Endothelial cell of umbilical vein (primary cell): ENCODE data around the gene PLB1. TPM values are rescaled to one million over a fixed set of nuclear protein-coding genes. Genes with fewer than 3 reads are reported as not detected.

Source experiments
- BruUV-seq: library from RNA; stranded (reverse); fragments of 400-500 nt; replicated peaks from 2 replicates; lab custom pipeline; 2021; lab: Mats Ljungman, UMichigan
- CTCF ChIA-PET: fragments of 300-600, 350-600 bp; sonication (Branson Sonifier 250); formaldehyde crosslinking; loops from one replicate; lab custom pipeline; 2021; ENCODE audit warnings: antibody characterized with exemption, inconsistent platforms; lab: Charles Lee
- POLR2A ChIA-PET: fragments of 300-600, 350-600 bp; sonication (Branson Sonifier 250); formaldehyde crosslinking; loops from one replicate; lab custom pipeline; 2021; ENCODE audit warnings: antibody characterized with exemption, inconsistent platforms; lab: Charles Lee
- DNase-seq: peaks from one replicate; pipeline ENCODE4 v3.0.0-alpha.2; 2011; ENCODE audit warnings: low read depth, low spot score
- FAIRE-seq: peaks from 2 replicates; lab custom pipeline; 2011; peaks lifted over from hg19 to GRCh38; lab: Jason Lieb, UNC
- H2AFZ ChIP-seq: 2 replicates; pipeline ENCODE4 v1.6.0; 2012; ENCODE audit warnings: low read depth, low read length, control low read depth, inconsistent platforms
- H3K27ac ChIP-seq: 2 replicates; pipeline ENCODE4 v1.5.1; 2011; ENCODE audit warnings: low read depth, mild to moderate bottlenecking, control low read depth, low read length, moderate library complexity; ENCODE audit not compliant: insufficient read depth
- H3K27me3 ChIP-seq, 2 experiments: 2 replicates each; pipeline versions ENCODE4 v1.6.0 to v1.6.1; 2011; ENCODE audit warnings: low read length in 2 of 2, mixed read lengths in 1 of 2; ENCODE audit not compliant: control insufficient read depth in 2 of 2, insufficient read depth in 2 of 2
- H3K36me3 ChIP-seq, 2 experiments: 2 replicates in 1 of 2; 3 replicates in 1 of 2; pipeline ENCODE4 v1.5.1; 2011; ENCODE audit warnings: low read length in 2 of 2, mild to moderate bottlenecking in 1 of 2, moderate library complexity in 1 of 2; ENCODE audit not compliant: control insufficient read depth in 2 of 2, insufficient read depth in 2 of 2; ENCODE audit errors: extremely low read depth in 1 of 2
- H3K4me1 ChIP-seq: 3 replicates; pipeline ENCODE4 v1.5.1; 2011; ENCODE audit warnings: mild to moderate bottlenecking, low read length; ENCODE audit not compliant: control insufficient read depth, insufficient read depth; ENCODE audit errors: extremely low read depth
- H3K4me2 ChIP-seq: 2 replicates; pipeline ENCODE4 v1.6.1; 2011; ENCODE audit warnings: low read length, control low read depth, mixed read lengths; ENCODE audit not compliant: insufficient read depth
- H3K4me3 ChIP-seq, 3 experiments: fragments of 200-600 bp in 1 of 3; sonication (generic), shearing (Covaris generic) in 1 of 3; replicated peaks in 1 of 3; 2 replicates each; pipeline ENCODE4 v1.5.1; 2011 to 2016; ENCODE audit warnings: control low read depth in 3 of 3, low read length in 3 of 3, mild to moderate bottlenecking in 2 of 3, inconsistent platforms in 1 of 3, low read depth in 1 of 3, moderate library complexity in 1 of 3; ENCODE audit not compliant: insufficient read depth in 1 of 3
- H3K79me2 ChIP-seq: 2 replicates; pipeline ENCODE4 v1.6.0; 2012; ENCODE audit warnings: low read length, inconsistent platforms; ENCODE audit not compliant: control insufficient read depth, insufficient read depth
- H3K9ac ChIP-seq: replicated peaks from 2 replicates; pipeline ENCODE3; 2011; ENCODE audit warnings: low read length, control low read depth; ENCODE audit not compliant: insufficient read depth; ENCODE audit errors: extremely low read depth
- H3K9me1 ChIP-seq: replicated peaks from 3 replicates; pipeline ENCODE4 v1.6.0; 2011; ENCODE audit warnings: mild to moderate bottlenecking, low read length; ENCODE audit not compliant: control insufficient read depth, insufficient read depth; ENCODE audit errors: extremely low read depth
- H3K9me3 ChIP-seq: replicated peaks from 2 replicates; pipeline ENCODE4 v1.5.1; 2012; ENCODE audit warnings: low read length, inconsistent platforms; ENCODE audit not compliant: control insufficient read depth, insufficient read depth
- H4K20me1 ChIP-seq: replicated peaks from 2 replicates; pipeline ENCODE3; 2011; ENCODE audit warnings: mild to moderate bottlenecking, low read length; ENCODE audit not compliant: control insufficient read depth, insufficient read depth; ENCODE audit errors: extremely low read depth
- CTCF ChIP-seq, 2 donors: IDR thresholded peaks; 1 replicate in 1 of 2; 2 replicates in 1 of 2; pipeline ENCODE4 v1.5.1; 2011; ENCODE audit warnings: low read length in 2 of 2, mild to moderate bottlenecking in 2 of 2, moderate library complexity in 2 of 2, control low read depth in 1 of 2, inconsistent platforms in 1 of 2, low read depth in 1 of 2; ENCODE audit not compliant: insufficient read depth in 1 of 2; ENCODE audit errors: extremely low read depth in 1 of 2
- EZH2 ChIP-seq: IDR thresholded peaks from 2 replicates; pipeline ENCODE4 v1.6.1; 2012; ENCODE audit warnings: borderline replicate concordance, low read depth, mild to moderate bottlenecking, moderate library complexity, low read length, inconsistent platforms; ENCODE audit not compliant: severe bottlenecking
- FOS ChIP-seq: IDR thresholded peaks from 2 replicates; pipeline ENCODE4 v1.6.1; 2011; ENCODE audit warnings: mild to moderate bottlenecking, low read length, moderate library complexity, borderline replicate concordance; ENCODE audit not compliant: insufficient read depth
- GATA2 ChIP-seq: IDR thresholded peaks from 2 replicates; pipeline ENCODE4 v1.7.0; 2011; ENCODE audit warnings: low read depth, mild to moderate bottlenecking, moderate library complexity, mixed read lengths, low read length; ENCODE audit not compliant: insufficient read length, insufficient read depth
- JUN ChIP-seq: IDR thresholded peaks from 2 replicates; pipeline ENCODE4 v1.6.1; 2011; ENCODE audit warnings: borderline replicate concordance, low read depth; ENCODE audit not compliant: insufficient read length, insufficient read depth
- MAX ChIP-seq: IDR thresholded peaks from 2 replicates; pipeline ENCODE4 v1.6.1; 2011; ENCODE audit not compliant: insufficient read depth, insufficient read length
- MYC ChIP-seq: IDR thresholded peaks from one replicate; pipeline ENCODE4 v1.6.1; 2011; ENCODE audit warnings: mild to moderate bottlenecking, low read depth, low read length
- POLR2A ChIP-seq: IDR thresholded peaks from 2 replicates; pipeline ENCODE4 v1.6.1; 2012; ENCODE audit warnings: low read depth, mild to moderate bottlenecking, control low read depth, low read length
- POLR2AphosphoS5 ChIP-seq: IDR thresholded peaks from 2 replicates; pipeline ENCODE4 v1.6.1; 2012; ENCODE audit warnings: low read depth, mild to moderate bottlenecking, control low read depth, low read length, moderate library complexity; ENCODE audit not compliant: insufficient read depth
- dilution Hi-C: fragments of 300-500 bp; cut with MboI; formaldehyde crosslinking; loops from one replicate; pipeline ENCODE4 v1.15.0; 2019; ENCODE audit warnings: low sequenced_read_pairs; ENCODE audit not compliant: extremely low pct_ligation_motif_present
- intact Hi-C: fragments of 100-400 bp; cut with micrococcal nuclease; formaldehyde crosslinking; loops from one replicate; pipeline ENCODE4 v1.10.0; 2022
- polyA plus RNA-seq, 4 experiments: library from polyadenylated mRNA; depleted of rRNA in 3 of 4; stranded (reverse) in 3 of 4; unstranded in 1 of 4; fragments of >200 nt; gene quantifications; 2 replicates each; pipeline versions ENCODE4 v1.2.1 to v1.2.3, GENCODE V29; 2011 to 2012; ENCODE audit warnings: missing spikeins in 1 of 4
- total RNA-seq: library from RNA; stranded (reverse); gene quantifications from 2 replicates; pipeline ENCODE4 v1.2.3, GENCODE V29; 2021

The PLB1 gene
- total and polyA plus RNA-seq, 2 donors (not counting 3 experiments of a cell fraction or from before 2014, with no cell fraction given), result 0.75 to 0.80 TPM

GRCh38 chr2:28511871-28512606 is 16.2 kb downstream of the PLB1 start:
- Histone ChIP-seq H3K36me3 (no peaks in the 10 kb centered on the region), H3K9me1 (no peaks in the 10 kb centered on the region), H3K4me2 (no peak overlapping the region), H3K9me3 (no peaks in the 10 kb centered on the region), H4K20me1 (no peaks in the 10 kb centered on the region), H3K79me2 (no peaks in the 10 kb centered on the region), H2AFZ (no peak overlapping the region), H3K27me3 (peaks cover 33 to 47% of the 10 kb centered on the region in 2 experiments), H3K9ac (no peak overlapping the region), H3K4me1 (no peaks in the 10 kb centered on the region), H3K4me3 (no peak overlapping the region), H3K27ac (no peak overlapping the region)
- dilution Hi-C loops, result no loop called here
- FAIRE-seq (no peak), DNase-seq (no peak)
- intact Hi-C loops, result no loop called here
- BruUV-seq, result no TSS peak
- ChIA-PET POLR2A (no interaction called here), CTCF (no interaction called here)
- TF ChIP-seq POLR2AphosphoS5 (no peak), JUN (no peak), EZH2 (no peak), GATA2 (no peak), MYC (no peak), POLR2A (no peak), CTCF (IDR thresholded peaks at IDR 0.05; ENCODE audit: extremely low read depth in 1 of 2, insufficient read depth in 1 of 2, low read depth in 1 of 2, low read length in 2 of 2) (no peak), FOS (no peak), MAX (no peak)
